Glutamatergic neuron (in vitro differentiated cells): ENCODE results near the gene XPNPEP3. TPM values are rescaled to one million over a fixed set of nuclear protein-coding genes. Genes with fewer than 3 reads are reported as not detected.

Experiments used
- DNase-seq: peaks from one replicate; pipeline ENCODE4 v3.0.0; 2022
- H3K27ac Mint-ChIP-seq: one replicate; pipeline ENCODE4 v1.8.0; 2020; ENCODE audit warnings: mild to moderate bottlenecking, mixed read lengths, inconsistent platforms; ENCODE audit not compliant: unreplicated experiment
- H3K27me3 Mint-ChIP-seq: one replicate; pipeline ENCODE4 v1.8.0; 2020; ENCODE audit warnings: mild to moderate bottlenecking, moderate library complexity, mixed read lengths, inconsistent platforms; ENCODE audit not compliant: unreplicated experiment
- H3K36me3 Mint-ChIP-seq: one replicate; pipeline ENCODE4 v1.8.0; 2020; ENCODE audit warnings: mild to moderate bottlenecking, mixed read lengths, inconsistent platforms; ENCODE audit not compliant: unreplicated experiment
- H3K4me1 Mint-ChIP-seq: one replicate; pipeline ENCODE4 v1.8.0; 2020; ENCODE audit warnings: mild to moderate bottlenecking, low read depth, mixed read lengths, inconsistent platforms; ENCODE audit not compliant: unreplicated experiment
- H3K4me3 Mint-ChIP-seq: one replicate; pipeline ENCODE4 v1.8.0; 2020; ENCODE audit warnings: mild to moderate bottlenecking, mixed read lengths, inconsistent platforms; ENCODE audit not compliant: unreplicated experiment
- H3K9me3 Mint-ChIP-seq: one replicate; pipeline ENCODE4 v1.8.0; 2020; ENCODE audit warnings: mild to moderate bottlenecking, moderate library complexity, mixed read lengths, inconsistent platforms; ENCODE audit not compliant: unreplicated experiment
- total RNA-seq: library from RNA; stranded (reverse); fragmentation: NEBNext Ultra II Directional; extraction: Animal tissue kit (Norgen Biotek cat#: 25700); gene quantifications from one replicate; pipeline ENCODE4 v1.2.1, GENCODE V29; 2021; ENCODE audit not compliant: unreplicated experiment
- TF ChIP-seq, protein P1 (sequence below): fragments of 200-600 bp; sonication (generic); IDR thresholded peaks from one replicate; pipeline ENCODE4 v1.5.0; 2021; ENCODE audit not compliant: partially characterized antibody, unreplicated experiment

The XPNPEP3 gene
- total RNA-seq, 1 donor from 2014 or later = 20.7 TPM

DNA sequence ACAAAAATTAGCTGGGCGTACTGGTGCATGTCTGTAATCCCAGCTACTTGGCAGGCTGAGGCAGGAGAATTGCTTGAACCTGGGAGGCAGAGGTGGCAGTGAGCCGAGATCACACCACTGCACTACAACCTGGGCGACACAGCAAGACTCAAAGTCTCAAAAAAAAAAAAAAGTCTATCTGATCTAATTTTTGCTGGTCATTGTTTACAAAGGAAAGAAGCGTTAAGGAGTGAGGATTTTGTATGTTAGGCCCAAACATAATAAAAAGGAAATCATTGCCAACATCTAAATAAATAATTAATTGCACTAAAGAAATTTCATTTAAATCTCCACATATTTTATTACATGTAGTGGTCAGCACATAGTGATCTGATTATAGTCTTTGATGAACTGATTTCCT is 97.2 kb downstream of the XPNPEP3 start:
- peaks cover 9% of the 10 kb centered on the region for H3K27me3 Mint-ChIP-seq
- no peak overlapping the region for H3K27ac Mint-ChIP-seq
- no peak overlapping the region for H3K4me3 Mint-ChIP-seq
- H3K4me1 Mint-ChIP-seq = peaks cover 6% of the 10 kb centered on the region
- no peaks in the 10 kb centered on the region for H3K36me3 Mint-ChIP-seq
- DNase-seq = no peak
- peaks cover 11% of the 10 kb centered on the region for H3K9me3 Mint-ChIP-seq
- TF ChIP-seq, protein P1, sequence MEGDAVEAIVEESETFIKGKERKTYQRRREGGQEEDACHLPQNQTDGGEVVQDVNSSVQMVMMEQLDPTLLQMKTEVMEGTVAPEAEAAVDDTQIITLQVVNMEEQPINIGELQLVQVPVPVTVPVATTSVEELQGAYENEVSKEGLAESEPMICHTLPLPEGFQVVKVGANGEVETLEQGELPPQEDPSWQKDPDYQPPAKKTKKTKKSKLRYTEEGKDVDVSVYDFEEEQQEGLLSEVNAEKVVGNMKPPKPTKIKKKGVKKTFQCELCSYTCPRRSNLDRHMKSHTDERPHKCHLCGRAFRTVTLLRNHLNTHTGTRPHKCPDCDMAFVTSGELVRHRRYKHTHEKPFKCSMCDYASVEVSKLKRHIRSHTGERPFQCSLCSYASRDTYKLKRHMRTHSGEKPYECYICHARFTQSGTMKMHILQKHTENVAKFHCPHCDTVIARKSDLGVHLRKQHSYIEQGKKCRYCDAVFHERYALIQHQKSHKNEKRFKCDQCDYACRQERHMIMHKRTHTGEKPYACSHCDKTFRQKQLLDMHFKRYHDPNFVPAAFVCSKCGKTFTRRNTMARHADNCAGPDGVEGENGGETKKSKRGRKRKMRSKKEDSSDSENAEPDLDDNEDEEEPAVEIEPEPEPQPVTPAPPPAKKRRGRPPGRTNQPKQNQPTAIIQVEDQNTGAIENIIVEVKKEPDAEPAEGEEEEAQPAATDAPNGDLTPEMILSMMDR = no peak

DNA sequence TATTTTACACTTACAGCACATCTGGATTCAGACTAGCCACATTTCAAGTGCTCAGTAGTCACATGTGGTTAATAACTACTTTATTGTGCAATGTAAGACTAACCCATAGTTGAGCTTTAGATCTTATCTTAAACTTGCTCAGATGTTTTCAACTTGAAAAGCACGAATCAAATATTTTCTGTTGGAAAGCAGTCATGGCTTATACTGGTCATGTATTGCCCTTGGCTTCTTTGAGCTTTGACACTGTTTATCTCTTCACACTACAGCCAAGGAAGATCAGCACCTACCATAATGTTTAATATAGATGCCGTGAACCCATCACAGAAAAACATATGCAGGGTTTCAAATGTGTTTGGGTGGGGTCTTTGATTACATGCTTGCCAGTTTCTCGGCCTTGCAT is 98.6 kb downstream of the XPNPEP3 start:
- Mint-ChIP-seq H3K27me3 (peaks cover 6% of the 10 kb centered on the region), H3K27ac (no peak overlapping the region), H3K36me3 (no peaks in the 10 kb centered on the region), H3K4me3 (no peak overlapping the region), H3K4me1 (peaks cover 6% of the 10 kb centered on the region), H3K9me3 (peaks cover 7% of the 10 kb centered on the region)
- DNase-seq = no peak
- TF ChIP-seq, protein P1 = no peak

DNA sequence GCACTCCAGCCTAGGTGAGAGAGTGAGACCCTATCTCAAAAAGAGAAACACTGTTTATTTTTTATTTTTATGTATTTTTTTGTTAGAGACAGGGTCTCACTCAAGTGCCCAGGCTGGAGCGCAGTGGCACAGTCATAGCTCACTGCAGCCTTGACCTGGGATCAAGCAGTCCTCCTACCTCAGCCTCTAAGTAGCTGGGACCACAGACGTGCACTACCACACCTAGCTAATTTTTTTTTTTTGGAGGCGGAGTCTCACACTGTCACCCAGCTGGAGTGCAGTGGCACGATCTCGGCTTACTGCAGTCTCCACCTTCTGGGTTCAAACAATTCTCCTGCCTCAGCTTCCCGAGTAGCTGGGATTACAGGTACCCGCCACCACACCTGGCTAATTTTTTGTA is 100.7 kb downstream of the XPNPEP3 start:
- no peak overlapping the region for H3K4me3 Mint-ChIP-seq
- no peak overlapping the region for H3K27ac Mint-ChIP-seq
- TF ChIP-seq, protein P1 = no peak
- H3K4me1 Mint-ChIP-seq = peaks cover 5% of the 10 kb centered on the region
- H3K36me3 Mint-ChIP-seq = no peaks in the 10 kb centered on the region
- H3K27me3 Mint-ChIP-seq = no peaks in the 10 kb centered on the region
- DNase-seq = no peak
- no peaks in the 10 kb centered on the region for H3K9me3 Mint-ChIP-seq

DNA sequence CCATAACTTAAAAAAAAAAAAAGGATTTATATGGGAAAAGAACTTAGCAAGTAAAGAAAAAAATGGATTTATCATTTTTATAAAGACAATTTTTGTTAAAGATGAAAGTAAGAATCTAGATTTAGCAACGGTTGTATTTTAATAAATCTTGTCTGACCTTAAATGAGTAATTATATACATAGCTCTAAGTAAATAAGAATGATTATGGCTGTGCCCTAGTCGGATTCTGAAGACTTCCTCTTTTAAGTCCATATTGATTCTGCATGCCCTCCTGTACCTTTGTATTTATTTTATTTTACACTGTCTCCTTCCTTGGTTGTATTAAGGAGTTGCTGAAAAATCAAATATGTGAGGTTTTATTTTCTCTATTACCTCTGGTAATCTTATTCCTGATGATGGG is 101.4 kb downstream of the XPNPEP3 start:
- Mint-ChIP-seq H3K4me1 (peaks cover 5% of the 10 kb centered on the region), H3K9me3 (no peaks in the 10 kb centered on the region), H3K4me3 (no peak overlapping the region), H3K36me3 (no peaks in the 10 kb centered on the region), H3K27ac (peak overlapping the region; percentile 43), H3K27me3 (no peaks in the 10 kb centered on the region)
- DNase-seq = no peak
- TF ChIP-seq, protein P1 = no peak

DNA sequence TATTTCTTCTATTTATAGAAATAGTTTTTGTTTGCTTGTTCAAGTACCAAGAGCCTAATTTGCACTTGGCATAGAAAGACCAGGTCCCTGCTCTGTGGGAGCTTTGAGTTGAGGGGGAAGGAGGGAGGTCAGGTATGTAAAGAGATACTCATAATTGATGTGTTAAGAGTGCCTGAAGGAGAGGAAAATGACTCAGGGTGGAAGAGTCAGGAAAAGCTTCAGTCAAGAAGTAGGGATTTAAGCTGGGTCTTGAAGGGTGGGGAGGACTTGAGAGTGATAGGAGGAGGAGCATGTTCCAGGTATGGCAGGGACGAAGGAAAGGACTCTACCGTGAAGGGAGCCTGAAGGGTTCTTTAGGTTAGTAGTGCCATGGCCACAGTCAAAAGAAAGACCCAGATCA is 103.2 kb downstream of the XPNPEP3 start:
- H3K9me3 Mint-ChIP-seq = no peaks in the 10 kb centered on the region
- no peak overlapping the region for H3K4me3 Mint-ChIP-seq
- TF ChIP-seq, protein P1 = no peak
- DNase-seq = no peak
- H3K36me3 Mint-ChIP-seq = no peaks in the 10 kb centered on the region
- peak overlapping the region; percentile 14 for H3K27ac Mint-ChIP-seq
- no peaks in the 10 kb centered on the region for H3K27me3 Mint-ChIP-seq
- no peaks in the 10 kb centered on the region for H3K4me1 Mint-ChIP-seq
